ENCODE data around the gene SYVN1.
"Not testable (repeated sequence)": the region's sequence is repeated elsewhere in the genome, so short reads cannot be mapped to it uniquely, and the experiment has no call there.

The SYVN1 gene

DNA sequence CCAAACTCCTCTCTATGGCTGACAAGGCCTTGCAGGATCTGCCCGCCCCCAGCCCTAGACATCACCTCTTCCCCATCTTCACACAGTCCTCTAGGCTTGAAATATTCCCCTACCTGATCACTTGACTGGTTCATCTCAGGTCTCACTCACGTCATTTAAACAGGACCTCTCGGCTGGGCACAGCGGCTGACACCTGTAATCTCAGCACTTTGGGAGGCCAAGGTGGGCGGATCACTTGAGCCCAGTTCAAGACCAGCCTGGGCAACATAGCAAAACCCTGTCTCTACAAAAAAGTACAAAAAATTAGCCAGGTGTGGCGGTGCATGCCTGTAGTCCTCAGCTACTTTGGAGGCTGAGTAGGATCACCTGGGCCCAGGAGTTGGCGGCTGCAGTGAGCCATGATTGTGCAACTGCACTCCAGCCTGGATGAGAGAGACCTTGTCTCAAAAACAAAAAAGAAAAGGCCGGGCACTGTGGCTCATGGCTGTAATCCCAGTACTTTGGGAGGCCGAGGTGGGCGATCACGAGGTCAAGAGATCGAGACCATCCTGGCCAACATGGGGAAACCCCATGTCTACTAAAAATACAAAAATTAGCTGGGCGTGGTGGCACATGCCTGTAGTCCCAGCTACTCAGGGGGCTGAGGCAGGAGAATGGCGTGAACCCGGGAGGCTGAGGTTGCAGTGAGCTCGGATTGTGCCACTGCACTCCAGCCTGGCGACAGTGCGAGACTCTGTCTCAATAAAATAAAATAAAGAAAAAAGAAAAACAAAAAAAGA lies 15.2 kb downstream of the SYVN1 start:
- H2AFZ ChIP-seq (ENCODE audit: low read depth, low read length): not testable (repeated sequence)

DNA sequence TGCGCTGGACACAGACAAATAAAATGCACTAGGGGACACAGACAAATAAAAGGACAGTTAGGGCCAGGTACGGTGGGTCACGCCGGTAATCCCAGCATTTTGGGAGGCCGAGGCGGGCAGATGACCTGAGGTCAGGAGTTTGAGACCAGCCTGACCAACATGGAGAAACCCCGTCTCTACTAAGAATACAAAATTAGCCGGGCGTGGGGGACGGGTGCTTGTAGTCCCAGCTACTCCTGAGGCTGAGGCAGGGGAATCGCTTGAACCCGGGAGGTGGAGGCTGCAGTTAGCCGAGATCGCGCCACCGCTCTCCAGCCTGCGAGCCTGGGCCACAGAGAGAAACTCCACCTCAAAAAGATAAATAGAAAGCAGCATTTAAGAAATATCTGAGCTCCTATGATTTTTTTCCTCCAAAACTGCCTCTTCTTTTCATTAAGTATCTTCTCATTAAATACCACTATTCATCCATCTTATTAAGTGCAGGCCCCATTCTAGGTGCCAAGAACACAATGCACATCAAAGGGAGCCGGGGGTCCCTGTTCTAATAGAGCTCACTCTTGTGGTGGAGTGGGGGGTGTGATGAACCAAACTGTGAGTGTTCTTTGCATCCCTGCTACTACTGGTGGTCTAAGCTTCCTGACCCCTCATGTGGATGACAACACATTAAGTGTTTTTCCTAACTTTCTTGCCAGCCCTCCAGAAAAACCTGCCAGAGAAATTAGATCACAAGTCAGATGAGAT lies 16.1 kb downstream of the SYVN1 start:
- WGBS: 90% methylated on average over 18 of the region's 18 CpGs
- no peak overlapping the region for H4K8ac ChIP-seq (ENCODE audit: low read length)
- H3K9me3 ChIP-seq (ENCODE audit: control insufficient read depth, low read length): no peaks in the 10 kb centered on the region
- H3K18ac ChIP-seq (ENCODE audit: low read depth in 1 of 2, low read length in 2 of 2): no peak overlapping the region
- no peak overlapping the region for H2BK15ac ChIP-seq (ENCODE audit: low read depth, poor library complexity, severe bottlenecking)
- no peak overlapping the region for H2BK5ac ChIP-seq (ENCODE audit: low read depth, low read length, poor library complexity, severe bottlenecking)
- no peak overlapping the region for H4K91ac ChIP-seq (ENCODE audit: low read length)
- H3K4me1 ChIP-seq (ENCODE audit: control insufficient read depth, insufficient read depth, low read depth, low read length): peaks cover 31% of the 10 kb centered on the region
- H3K27ac ChIP-seq (ENCODE audit: low read length, poor library complexity, severe bottlenecking): no peak overlapping the region
- no peak for DNase-seq
- no peak overlapping the region for H2BK120ac ChIP-seq (ENCODE audit: low read depth, low read length)
- no peak overlapping the region for H2AK5ac ChIP-seq (ENCODE audit: low read length, severe bottlenecking)
- H2AFZ ChIP-seq (ENCODE audit: low read depth, low read length): no peak overlapping the region
- H3K27me3 ChIP-seq (ENCODE audit: control insufficient read depth in 1 of 2, insufficient read depth in 1 of 2, low read length in 2 of 2): no peaks in the 10 kb centered on the region
- H3K9ac ChIP-seq (ENCODE audit: low read length): peak overlapping the region; percentile 98
- no peak overlapping the region for H3K4ac ChIP-seq (ENCODE audit: low read depth in 1 of 2, low read length in 2 of 2)
- no peak overlapping the region for H2BK12ac ChIP-seq (ENCODE audit: low read length in 2 of 2)
- H3K4me2 ChIP-seq (ENCODE audit: low read length, poor library complexity, severe bottlenecking): no peak overlapping the region
- no peak overlapping the region for H3K4me3 ChIP-seq (ENCODE audit: insufficient read depth in 1 of 2, low read depth in 1 of 2, low read length in 2 of 2)
- H3K14ac ChIP-seq (ENCODE audit: low read length in 2 of 2): no peak overlapping the region
- peaks cover 50 to 53% of the 10 kb centered on the region in 2 experiments for H3K36me3 ChIP-seq (ENCODE audit: control insufficient read depth in 1 of 2, insufficient read depth in 2 of 2, low read depth in 1 of 2, low read length in 2 of 2)
- no peak overlapping the region for H3K23ac ChIP-seq (ENCODE audit: low read length in 2 of 2)
- peaks cover 20% of the 10 kb centered on the region for H3K79me1 ChIP-seq (replicated peaks; ENCODE audit: low read length, poor library complexity, severe bottlenecking)

More for the DNA sequence above, 15.2 kb downstream of the SYVN1 start:
- H3K9me3 ChIP-seq (ENCODE audit: control insufficient read depth, low read length); DNase-seq; H2AK5ac ChIP-seq (ENCODE audit: low read length, severe bottlenecking); H3K18ac ChIP-seq (ENCODE audit: low read depth in 1 of 2, low read length in 2 of 2); H2BK120ac ChIP-seq (ENCODE audit: low read depth, low read length); H2BK12ac ChIP-seq (ENCODE audit: low read length in 2 of 2); H3K4ac ChIP-seq (ENCODE audit: low read depth in 1 of 2, low read length in 2 of 2); H4K91ac ChIP-seq (ENCODE audit: low read length); H3K14ac ChIP-seq (ENCODE audit: low read length in 2 of 2); H2BK15ac ChIP-seq (ENCODE audit: low read depth, poor library complexity, severe bottlenecking); H3K27me3 ChIP-seq (ENCODE audit: control insufficient read depth in 1 of 2, insufficient read depth in 1 of 2, low read length in 2 of 2); H3K4me3 ChIP-seq (ENCODE audit: insufficient read depth in 1 of 2, low read depth in 1 of 2, low read length in 2 of 2); H2BK5ac ChIP-seq (ENCODE audit: low read depth, low read length, poor library complexity, severe bottlenecking); H3K27ac ChIP-seq (ENCODE audit: low read length, poor library complexity, severe bottlenecking); H3K4me2 ChIP-seq (ENCODE audit: low read length, poor library complexity, severe bottlenecking); H3K23ac ChIP-seq (ENCODE audit: low read length in 2 of 2); H4K8ac ChIP-seq (ENCODE audit: low read length): not testable (repeated sequence)
- Histone ChIP-seq H3K9ac (ENCODE audit: low read length) (peak overlapping the region; percentile 98), H3K4me1 (ENCODE audit: control insufficient read depth, insufficient read depth, low read depth, low read length) (peaks cover 27% of the 10 kb centered on the region), H3K36me3 (ENCODE audit: control insufficient read depth in 1 of 2, insufficient read depth in 2 of 2, low read depth in 1 of 2, low read length in 2 of 2) (peaks cover 51 to 53% of the 10 kb centered on the region in 2 experiments), H3K79me1 (replicated peaks; ENCODE audit: low read length, poor library complexity, severe bottlenecking) (peaks cover 20% of the 10 kb centered on the region)
- 95% methylated on average over 18 of the region's 18 CpGs for WGBS

DNA sequence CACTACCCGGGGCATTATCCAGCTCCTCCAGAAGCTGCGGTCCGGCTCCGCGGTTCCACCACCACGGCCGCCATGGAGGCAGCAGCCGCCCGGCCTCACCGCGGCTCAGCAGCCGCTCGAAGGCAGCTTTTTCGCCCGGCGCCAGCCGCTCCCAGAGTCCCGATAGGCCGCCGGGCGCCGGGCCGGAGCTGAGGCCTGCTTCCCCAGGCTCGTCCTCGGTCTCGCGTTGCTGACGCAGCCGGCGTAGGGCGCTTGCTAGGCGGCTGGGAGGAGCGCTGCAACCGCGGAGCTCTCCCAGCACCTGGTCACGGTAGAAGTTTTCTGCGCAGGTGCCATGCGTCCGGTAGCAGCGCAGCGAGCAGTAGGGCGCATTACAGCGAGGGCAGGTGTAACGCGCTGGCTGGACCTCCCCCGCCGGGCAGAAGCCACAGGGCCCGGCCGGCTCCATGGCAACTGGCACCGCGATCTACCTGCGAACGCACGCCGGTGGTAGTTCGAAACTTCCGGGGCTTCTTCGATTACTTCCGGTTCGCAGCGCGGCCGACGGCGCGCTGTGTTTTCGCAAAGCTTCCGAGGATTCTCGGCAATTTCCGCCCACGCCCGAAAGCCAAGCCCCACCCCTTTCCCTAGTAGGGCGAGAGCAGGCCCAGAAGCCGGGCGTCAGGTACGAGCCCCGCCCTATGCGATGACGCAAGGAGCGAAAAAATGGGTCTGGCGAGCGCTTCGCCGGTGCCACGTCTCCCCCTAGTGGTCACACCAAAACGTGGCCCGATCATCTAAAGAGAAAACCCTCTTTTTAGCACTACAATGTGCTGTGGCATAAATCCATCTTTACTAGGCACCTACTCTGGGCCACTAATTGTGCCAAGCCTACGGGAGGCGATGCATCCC lies 16.9 kb downstream of the SYVN1 start, which contains the start of gene ZNHIT2:
TSS of gene ZNHIT2 (minus strand) at position 496 of the 891 bp plus-strand sequence. CDS start at position 448, 48 bp downstream.
- H3K14ac ChIP-seq (ENCODE audit: low read length in 2 of 2): peak within 1 kb of the TSS in 1 of 2 experiments; percentile 92
- DNase-seq: peak; percentile 98
- under 1% methylated on average over 89 of the region's 89 CpGs for WGBS

More for the DNA sequence above, 16.9 kb downstream of the SYVN1 start, which contains the start of gene ZNHIT2:
- peaks cover 50 to 53% of the 10 kb centered on the region in 2 experiments for H3K36me3 ChIP-seq (ENCODE audit: control insufficient read depth in 1 of 2, insufficient read depth in 2 of 2, low read depth in 1 of 2, low read length in 2 of 2)
- H2BK12ac ChIP-seq (ENCODE audit: low read length in 2 of 2): no peak within 1 kb of the TSS
- peak within 1 kb of the TSS; percentile 50 for H2BK5ac ChIP-seq (ENCODE audit: low read depth, low read length, poor library complexity, severe bottlenecking)
- H4K8ac ChIP-seq (ENCODE audit: low read length): peak within 1 kb of the TSS; percentile 89
- no peaks in the 10 kb centered on the region for H3K9me3 ChIP-seq (ENCODE audit: control insufficient read depth, low read length)
- H3K9ac ChIP-seq (ENCODE audit: low read length): peak within 1 kb of the TSS; percentile 98
- no peak within 1 kb of the TSS for H2AK5ac ChIP-seq (ENCODE audit: low read length, severe bottlenecking)
- peak within 1 kb of the TSS; percentile 79 for H3K4me2 ChIP-seq (ENCODE audit: low read length, poor library complexity, severe bottlenecking)
- H4K91ac ChIP-seq (ENCODE audit: low read length): peak within 1 kb of the TSS; percentile 83
- H3K27me3 ChIP-seq (ENCODE audit: control insufficient read depth in 1 of 2, insufficient read depth in 1 of 2, low read length in 2 of 2): no peaks in the 10 kb centered on the region
- no peak within 1 kb of the TSS for H2BK120ac ChIP-seq (ENCODE audit: low read depth, low read length)
- no peak within 1 kb of the TSS for H3K23ac ChIP-seq (ENCODE audit: low read length in 2 of 2)
- H3K4me3 ChIP-seq (ENCODE audit: insufficient read depth in 1 of 2, low read depth in 1 of 2, low read length in 2 of 2): peak within 1 kb of the TSS; percentile 86 to 96
- H3K4me1 ChIP-seq (ENCODE audit: control insufficient read depth, insufficient read depth, low read depth, low read length): peaks cover 35% of the 10 kb centered on the region
- peak within 1 kb of the TSS; percentile 79 for H2AFZ ChIP-seq (ENCODE audit: low read depth, low read length)
- H2BK15ac ChIP-seq (ENCODE audit: low read depth, poor library complexity, severe bottlenecking): no peak within 1 kb of the TSS
- peaks cover 20% of the 10 kb centered on the region for H3K79me1 ChIP-seq (replicated peaks; ENCODE audit: low read length, poor library complexity, severe bottlenecking)
- peak within 1 kb of the TSS; percentile 80 for H3K27ac ChIP-seq (ENCODE audit: low read length, poor library complexity, severe bottlenecking)
- peak within 1 kb of the TSS; percentile 81 to 83 for H3K4ac ChIP-seq (ENCODE audit: low read depth in 1 of 2, low read length in 2 of 2)
- peak within 1 kb of the TSS; percentile 41 to 94 for H3K18ac ChIP-seq (ENCODE audit: low read depth in 1 of 2, low read length in 2 of 2)
